HCT116 (cell line): ENCODE results near the gene UCK1. TPM values are rescaled to one million over a fixed set of nuclear protein-coding genes. Genes with fewer than 3 reads are reported as not detected.

Experiments
- ATAC-seq: fragments of 200-7000 bp; cut with Tn5 transposase; 2 replicates; pipeline ENCODE4 v1.9.1; 2020; ENCODE audit warnings: mild to moderate bottlenecking, moderate library complexity
- BruUV-seq: library from RNA; stranded (reverse); fragments of 400-500 nt; replicated peaks from 2 replicates; lab custom pipeline; 2021; lab: Mats Ljungman, UMichigan
- CTCF ChIA-PET: fragments of 300-600 bp; sonication (Branson Sonifier 250); formaldehyde crosslinking; loops from one replicate; lab custom pipeline; 2021; ENCODE audit warnings: antibody characterized with exemption; lab: Charles Lee
- POLR2A ChIA-PET: fragments of 300-600, 350-600 bp; sonication (Branson Sonifier 250); formaldehyde crosslinking; loops from one replicate; lab custom pipeline; 2021; ENCODE audit warnings: antibody characterized with exemption; lab: Charles Lee
- RAD21 ChIA-PET, 2 experiments: fragments of 300-600 bp; sonication (Branson Sonifier 250); formaldehyde crosslinking; loops; one replicate each; lab custom pipeline; 2023; ENCODE audit warnings: low total read pairs in 2 of 2; ENCODE audit not compliant: uncharacterized antibody in 2 of 2, unreplicated experiment in 2 of 2, low non-redundant PET in 1 of 2; lab: Charles Lee
- DNase-seq: peaks from one replicate; pipeline ENCODE4 v3.0.0-alpha.2; 2010; ENCODE audit warnings: low read depth, low spot score
- H2AFZ ChIP-seq: fragments of 200-600 bp; shearing (Covaris generic), sonication (generic); 2 replicates; pipeline ENCODE4 v1.6.1; 2017; ENCODE audit warnings: low read depth, mixed run types, mixed read lengths, antibody characterized with exemption, low read length; ENCODE audit not compliant: poor library complexity, severe bottlenecking
- H3K27ac ChIP-seq: 2 replicates; pipeline ENCODE4 v1.5.1; 2012; ENCODE audit warnings: low read depth, low read length
- H3K27me3 ChIP-seq: fragments of 200-600 bp; sonication (generic); 2 replicates; pipeline ENCODE4 v1.6.1; 2016; ENCODE audit warnings: mixed run types, low read length, mixed read lengths; ENCODE audit not compliant: insufficient read depth
- H3K36me3 ChIP-seq, 2 experiments: fragments of 200-500 bp in 1 of 2; fragments of 200-600 bp in 1 of 2; sonication (Bioruptor generic) in 1 of 2; sonication (generic) in 1 of 2; 2 replicates each; pipeline versions ENCODE4 v1.5.1 to v1.6.1; 2014 to 2016; ENCODE audit warnings: low read length in 2 of 2, inconsistent platforms in 1 of 2, mixed read lengths in 1 of 2, mixed run types in 1 of 2; ENCODE audit not compliant: insufficient read depth in 2 of 2, control insufficient read depth in 1 of 2
- H3K4me1 ChIP-seq, 2 experiments: fragments of 200-600 bp in 1 of 2; sonication (generic) in 1 of 2; 2 replicates each; pipeline versions ENCODE4 v1.5.1 to v1.6.1; 2012 to 2017; ENCODE audit warnings: low read length in 2 of 2, inconsistent platforms in 1 of 2, mild to moderate bottlenecking in 1 of 2, mixed read lengths in 1 of 2, mixed run types in 1 of 2, moderate library complexity in 1 of 2; ENCODE audit not compliant: insufficient read depth in 2 of 2, control insufficient read depth in 1 of 2
- H3K4me2 ChIP-seq: fragments of 200-600 bp; sonication (generic); 2 replicates; pipeline ENCODE4 v1.6.1; 2017; ENCODE audit warnings: mixed run types, low read length, mixed read lengths
- H3K4me3 ChIP-seq, 2 experiments: fragments of 200-600 bp in 1 of 2; sonication (generic) in 1 of 2; replicated peaks in 1 of 2; 2 replicates each; pipeline ENCODE4 v1.5.1; 2011 to 2016; ENCODE audit warnings: low read length in 2 of 2, control low read depth in 1 of 2, low read depth in 1 of 2, mild to moderate bottlenecking in 1 of 2, mixed read lengths in 1 of 2, mixed run types in 1 of 2
- H3K79me2 ChIP-seq: fragments of 200-600 bp; sonication (generic); 2 replicates; pipeline ENCODE4 v1.6.1; 2017; ENCODE audit warnings: mild to moderate bottlenecking, mixed run types, low read length, moderate library complexity, mixed read lengths; ENCODE audit not compliant: insufficient read depth
- H3K9ac ChIP-seq: fragments of 200-600 bp; sonication (generic); 2 replicates; pipeline ENCODE4 v1.6.1; 2016; ENCODE audit warnings: low read length, mixed read lengths
- H3K9me2 ChIP-seq: fragments of 200-600 bp; sonication (generic), shearing (Covaris generic); 2 replicates; pipeline ENCODE4 v1.6.1; 2017; ENCODE audit warnings: mixed run types, mild to moderate bottlenecking, moderate library complexity; ENCODE audit not compliant: insufficient read depth
- H3K9me3 ChIP-seq, 2 experiments: fragments of 200-500 bp in 1 of 2; fragments of 200-600 bp in 1 of 2; sonication (Bioruptor generic) in 1 of 2; sonication (generic) in 1 of 2; 2 replicates each; pipeline ENCODE4 v1.6.1; 2014 to 2017; ENCODE audit warnings: low read length in 2 of 2, mixed read lengths in 2 of 2, inconsistent platforms in 1 of 2, low read depth in 1 of 2, mild to moderate bottlenecking in 1 of 2, mixed run types in 1 of 2, moderate library complexity in 1 of 2; ENCODE audit not compliant: control insufficient read depth in 1 of 2, insufficient read depth in 1 of 2
- H4K20me1 ChIP-seq: fragments of 200-600 bp; sonication (generic), shearing (Covaris generic); 2 replicates; pipeline ENCODE4 v1.6.1; 2017; ENCODE audit warnings: mixed run types, mild to moderate bottlenecking, moderate library complexity; ENCODE audit not compliant: insufficient read depth
- EZH2 ChIP-seq: fragments of 200-600 bp; sonication (generic); IDR thresholded peaks from 2 replicates; pipeline ENCODE4 v1.6.1; 2017; ENCODE audit warnings: antibody characterized with exemption, mixed run types
- EZH2phosphoT487 ChIP-seq: fragments of 200-600 bp; IDR thresholded peaks from 2 replicates; pipeline ENCODE4 v1.6.1; 2018; ENCODE audit warnings: antibody characterized with exemption, borderline replicate concordance
- FOSL1 ChIP-seq: IDR thresholded peaks from 2 replicates; pipeline ENCODE4 v1.6.1; 2012; ENCODE audit warnings: low read depth
- POLR2A ChIP-seq: IDR thresholded peaks from 2 replicates; pipeline ENCODE4 v1.7.0; 2011; ENCODE audit warnings: borderline replicate concordance; ENCODE audit not compliant: insufficient read depth, insufficient read length; ENCODE audit errors: extremely low read depth
- SRF ChIP-seq: IDR thresholded peaks from 2 replicates; pipeline ENCODE4 v1.6.1; 2012; ENCODE audit warnings: low read depth
- ZFX ChIP-seq: fragments of 450-650 bp; IDR thresholded peaks from 2 replicates; pipeline ENCODE4 v1.6.1; 2017
- intact Hi-C: fragments of 100-400 bp; cut with micrococcal nuclease; formaldehyde crosslinking; loops from 2 replicates; pipeline ENCODE4 v1.10.0; 2022
- total RNA-seq: library from RNA; stranded (reverse); gene quantifications from one replicate; pipeline ENCODE4 v1.2.1, GENCODE V29; 2021; ENCODE audit not compliant: unreplicated experiment
- TF ChIP-seq, protein P1 (sequence below), 3 experiments: fragments of 200-600 bp in 1 of 3; sonication (generic) in 1 of 3; IDR thresholded peaks in 2 of 3; conservative IDR thresholded peaks in 1 of 3; 2 replicates each; pipeline ENCODE4 v1.5.1; 2012 to 2017; ENCODE audit warnings: low read depth in 2 of 3, low read length in 2 of 3, antibody characterized with exemption in 1 of 3, borderline replicate concordance in 1 of 3, control low read depth in 1 of 3, mild to moderate bottlenecking in 1 of 3, mixed read lengths in 1 of 3, mixed run types in 1 of 3, moderate library complexity in 1 of 3; ENCODE audit not compliant: insufficient read depth in 1 of 3
- TF ChIP-seq, protein P2 (sequence below): IDR thresholded peaks from 2 replicates; pipeline ENCODE4 v1.6.1; 2012
- TF ChIP-seq, protein P3 (sequence below): IDR thresholded peaks from 2 replicates; pipeline ENCODE4 v1.6.1; 2012; ENCODE audit warnings: low read depth

UCK1 gene
- total RNA-seq, 1 experiment from 2014 or later, result 17.5 TPM

GRCh38 chr9:131575946-131576853 is 45.1 kb upstream of the UCK1 start (continued):
- TF ChIP-seq, protein P1, sequence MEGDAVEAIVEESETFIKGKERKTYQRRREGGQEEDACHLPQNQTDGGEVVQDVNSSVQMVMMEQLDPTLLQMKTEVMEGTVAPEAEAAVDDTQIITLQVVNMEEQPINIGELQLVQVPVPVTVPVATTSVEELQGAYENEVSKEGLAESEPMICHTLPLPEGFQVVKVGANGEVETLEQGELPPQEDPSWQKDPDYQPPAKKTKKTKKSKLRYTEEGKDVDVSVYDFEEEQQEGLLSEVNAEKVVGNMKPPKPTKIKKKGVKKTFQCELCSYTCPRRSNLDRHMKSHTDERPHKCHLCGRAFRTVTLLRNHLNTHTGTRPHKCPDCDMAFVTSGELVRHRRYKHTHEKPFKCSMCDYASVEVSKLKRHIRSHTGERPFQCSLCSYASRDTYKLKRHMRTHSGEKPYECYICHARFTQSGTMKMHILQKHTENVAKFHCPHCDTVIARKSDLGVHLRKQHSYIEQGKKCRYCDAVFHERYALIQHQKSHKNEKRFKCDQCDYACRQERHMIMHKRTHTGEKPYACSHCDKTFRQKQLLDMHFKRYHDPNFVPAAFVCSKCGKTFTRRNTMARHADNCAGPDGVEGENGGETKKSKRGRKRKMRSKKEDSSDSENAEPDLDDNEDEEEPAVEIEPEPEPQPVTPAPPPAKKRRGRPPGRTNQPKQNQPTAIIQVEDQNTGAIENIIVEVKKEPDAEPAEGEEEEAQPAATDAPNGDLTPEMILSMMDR (IDR thresholded peaks at IDR 0.05 in 2 of 3, conservative IDR thresholded peaks at IDR 0.05 in 1 of 3; ENCODE audit: borderline replicate concordance in 1 of 3, insufficient read depth in 1 of 3, low read depth in 2 of 3, low read length in 2 of 3), result no peak
- TF ChIP-seq ZFX, result no peak
- TF ChIP-seq, protein P2, sequence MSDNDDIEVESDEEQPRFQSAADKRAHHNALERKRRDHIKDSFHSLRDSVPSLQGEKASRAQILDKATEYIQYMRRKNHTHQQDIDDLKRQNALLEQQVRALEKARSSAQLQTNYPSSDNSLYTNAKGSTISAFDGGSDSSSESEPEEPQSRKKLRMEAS, result no peak
- TF ChIP-seq EZH2phosphoT487, result no peak
- no peak for TF ChIP-seq SRF

DNA sequence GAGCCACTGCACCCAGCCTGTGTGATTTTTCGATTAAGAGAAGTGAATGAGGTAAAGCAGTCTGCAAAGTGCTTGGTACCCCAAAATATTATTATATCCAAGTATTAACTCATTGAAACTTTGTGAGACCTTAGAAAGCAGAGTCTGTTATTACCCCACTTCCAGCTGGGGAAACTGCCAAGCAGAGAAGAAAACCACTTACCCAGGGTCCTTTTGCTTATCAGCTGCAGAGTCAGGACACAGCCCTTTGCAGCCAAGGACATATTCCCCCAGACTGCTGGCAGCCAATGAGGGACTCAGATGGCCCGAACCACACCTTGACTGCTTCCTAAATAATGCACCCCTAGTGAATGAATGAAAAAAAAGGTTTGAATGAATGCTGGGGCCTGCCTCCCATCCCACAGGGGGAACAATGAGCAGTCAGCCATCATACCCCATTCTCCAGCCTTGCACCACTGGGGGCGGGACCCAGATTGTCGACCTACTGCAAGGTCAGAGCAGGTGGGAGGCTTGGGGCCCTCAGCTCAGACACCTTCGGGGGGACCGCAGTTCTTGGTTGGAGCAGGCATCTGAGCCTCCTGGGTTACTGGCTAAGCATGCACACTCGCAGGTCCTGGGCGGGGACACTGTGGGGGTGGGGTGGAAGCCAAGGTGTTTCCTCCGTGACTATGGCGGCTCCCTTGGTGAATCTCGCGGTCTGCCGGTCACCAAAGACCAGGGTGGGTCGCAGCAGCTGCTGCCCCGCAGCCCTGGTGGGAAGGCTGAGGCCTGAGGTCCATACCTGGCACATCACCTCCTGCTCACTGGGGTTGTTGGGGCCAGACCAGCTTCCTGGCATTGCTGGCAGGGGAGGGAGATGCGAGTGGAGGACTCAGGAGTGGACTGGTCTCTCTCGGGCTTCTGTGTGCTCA is 43.9 kb upstream of the UCK1 start:
- POLR2A ChIA-PET, result no interaction called here
- Histone ChIP-seq H3K4me3 (no peak overlapping the region), H3K9me2 (no peaks in the 10 kb centered on the region), H3K79me2 (no peaks in the 10 kb centered on the region), H3K27ac (no peak overlapping the region), H3K4me1 (no peaks in the 10 kb centered on the region), H4K20me1 (no peaks in the 10 kb centered on the region), H3K27me3 (no peaks in the 10 kb centered on the region), H2AFZ (no peak overlapping the region), H3K9me3 (no peaks in the 10 kb centered on the region), H3K9ac (no peak overlapping the region), H3K4me2 (no peak overlapping the region), H3K36me3 (no peaks in the 10 kb centered on the region; a peak in 2 of 4 replicates)
- BruUV-seq, result no TSS peak
- intact Hi-C loops, result no loop called here
- CTCF ChIA-PET, result no interaction called here
- TF ChIP-seq EZH2 (no peak), FOSL1 (no peak), POLR2A (no peak)
- TF ChIP-seq, protein P3, sequence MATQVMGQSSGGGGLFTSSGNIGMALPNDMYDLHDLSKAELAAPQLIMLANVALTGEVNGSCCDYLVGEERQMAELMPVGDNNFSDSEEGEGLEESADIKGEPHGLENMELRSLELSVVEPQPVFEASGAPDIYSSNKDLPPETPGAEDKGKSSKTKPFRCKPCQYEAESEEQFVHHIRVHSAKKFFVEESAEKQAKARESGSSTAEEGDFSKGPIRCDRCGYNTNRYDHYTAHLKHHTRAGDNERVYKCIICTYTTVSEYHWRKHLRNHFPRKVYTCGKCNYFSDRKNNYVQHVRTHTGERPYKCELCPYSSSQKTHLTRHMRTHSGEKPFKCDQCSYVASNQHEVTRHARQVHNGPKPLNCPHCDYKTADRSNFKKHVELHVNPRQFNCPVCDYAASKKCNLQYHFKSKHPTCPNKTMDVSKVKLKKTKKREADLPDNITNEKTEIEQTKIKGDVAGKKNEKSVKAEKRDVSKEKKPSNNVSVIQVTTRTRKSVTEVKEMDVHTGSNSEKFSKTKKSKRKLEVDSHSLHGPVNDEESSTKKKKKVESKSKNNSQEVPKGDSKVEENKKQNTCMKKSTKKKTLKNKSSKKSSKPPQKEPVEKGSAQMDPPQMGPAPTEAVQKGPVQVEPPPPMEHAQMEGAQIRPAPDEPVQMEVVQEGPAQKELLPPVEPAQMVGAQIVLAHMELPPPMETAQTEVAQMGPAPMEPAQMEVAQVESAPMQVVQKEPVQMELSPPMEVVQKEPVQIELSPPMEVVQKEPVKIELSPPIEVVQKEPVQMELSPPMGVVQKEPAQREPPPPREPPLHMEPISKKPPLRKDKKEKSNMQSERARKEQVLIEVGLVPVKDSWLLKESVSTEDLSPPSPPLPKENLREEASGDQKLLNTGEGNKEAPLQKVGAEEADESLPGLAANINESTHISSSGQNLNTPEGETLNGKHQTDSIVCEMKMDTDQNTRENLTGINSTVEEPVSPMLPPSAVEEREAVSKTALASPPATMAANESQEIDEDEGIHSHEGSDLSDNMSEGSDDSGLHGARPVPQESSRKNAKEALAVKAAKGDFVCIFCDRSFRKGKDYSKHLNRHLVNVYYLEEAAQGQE, result no peak
- RAD21 ChIA-PET, result no interaction called here
- ATAC-seq, result no peak
- DNase-seq, result no peak
